Measurements from ENCODE around the gene CSGALNACT2.
"Not testable (repeated sequence)": the region's sequence is repeated elsewhere in the genome, so short reads cannot be mapped to it uniquely, and the experiment has no call there.

CSGALNACT2 gene

GRCh38 chr10:43141421-43141820 is 3.2 kb downstream of the CSGALNACT2 start:
- no peak for DNase-seq (ENCODE audit: low spot score)

DNA sequence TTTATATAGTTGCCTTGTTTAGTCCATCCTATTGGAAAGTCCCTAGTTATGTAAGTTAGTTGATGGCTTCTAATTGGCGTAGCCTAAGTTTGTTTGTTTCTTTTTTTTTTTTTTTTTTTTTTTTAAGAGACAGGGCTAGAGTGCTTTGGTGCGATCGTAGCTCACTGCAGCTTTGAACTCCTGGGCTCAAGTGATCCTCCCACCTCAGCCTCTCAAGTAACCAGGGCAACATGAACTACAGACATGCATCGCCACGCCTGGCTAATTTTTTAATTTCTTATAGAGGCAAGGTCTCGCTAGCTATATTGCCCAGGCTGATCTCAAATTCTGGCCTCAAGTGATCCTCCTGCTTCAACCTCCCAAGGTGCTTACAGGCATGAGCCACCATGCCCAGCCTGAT is 7.1 kb downstream of the CSGALNACT2 start:
- no peak for DNase-seq (ENCODE audit: low spot score)

DNA sequence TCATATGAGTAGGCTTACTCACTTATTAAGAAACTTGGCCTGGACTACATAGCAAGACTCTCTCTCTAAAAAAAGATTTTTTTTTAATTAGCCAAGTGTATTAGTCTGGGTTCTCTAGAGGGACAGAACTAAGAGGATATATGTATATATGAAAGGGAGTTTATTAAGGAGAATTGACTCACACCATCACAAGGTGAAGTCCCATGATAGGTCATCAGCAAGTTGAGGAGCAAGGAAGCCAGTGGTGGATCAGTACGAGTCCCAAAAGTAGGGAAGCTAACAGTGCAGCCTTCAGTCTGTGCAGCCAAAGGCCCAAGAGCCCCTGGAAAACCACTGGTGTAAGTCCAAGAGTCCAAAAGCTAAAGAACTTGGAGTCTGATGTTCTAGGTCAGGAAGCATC is 7.7 kb downstream of the CSGALNACT2 start:
- not testable (repeated sequence) for DNase-seq (ENCODE audit: low spot score)

DNA sequence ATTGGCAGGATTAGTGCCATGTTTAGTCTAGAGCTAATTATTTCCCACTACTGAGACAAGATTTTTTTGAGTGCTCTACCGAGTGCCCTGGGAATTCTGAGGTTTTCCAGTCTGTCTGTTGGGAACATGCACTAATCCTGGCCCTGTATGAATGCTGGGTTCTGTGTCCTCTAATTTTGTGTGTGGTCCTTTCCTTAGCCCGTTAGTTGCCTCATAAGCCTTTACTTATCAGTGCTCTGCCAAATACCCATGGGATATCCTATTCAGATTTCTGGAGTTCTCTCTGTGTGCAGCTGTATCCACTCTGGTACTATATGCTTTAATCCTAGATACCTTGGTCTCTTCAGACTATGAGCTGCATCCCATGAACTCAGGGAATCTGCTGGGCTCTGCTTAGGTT is 13.1 kb downstream of the CSGALNACT2 start:
- no peak for DNase-seq (ENCODE audit: low spot score)

GRCh38 chr10:43153901-43154300 is 15.7 kb downstream of the CSGALNACT2 start:
- DNase-seq (ENCODE audit: low spot score), result no peak

- DNase-seq (ENCODE audit: low spot score), result no peak
These were observed 17.0 kb downstream of the CSGALNACT2 start for GRCh38 chr10:43155221-43155620.

DNA sequence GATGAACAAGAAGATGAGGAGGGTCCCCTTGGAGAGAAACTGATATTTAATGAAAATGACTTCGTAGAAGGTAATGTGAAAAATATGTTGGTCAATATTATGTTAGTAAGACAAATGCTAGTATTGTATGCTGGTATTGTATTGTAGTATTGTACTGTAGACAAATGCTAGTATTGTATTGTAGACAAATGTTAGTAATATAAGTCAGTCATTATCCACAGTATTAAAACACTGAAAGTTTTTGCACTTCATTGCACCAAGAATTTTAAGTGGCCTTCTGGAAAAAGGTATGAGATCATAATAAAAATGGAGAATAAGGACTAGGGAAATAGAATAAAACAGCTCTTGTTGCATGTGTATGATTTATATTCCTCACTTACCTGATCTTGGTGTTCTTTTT is 17.5 kb downstream of the CSGALNACT2 start:
- no peak for DNase-seq (ENCODE audit: low spot score)

DNA sequence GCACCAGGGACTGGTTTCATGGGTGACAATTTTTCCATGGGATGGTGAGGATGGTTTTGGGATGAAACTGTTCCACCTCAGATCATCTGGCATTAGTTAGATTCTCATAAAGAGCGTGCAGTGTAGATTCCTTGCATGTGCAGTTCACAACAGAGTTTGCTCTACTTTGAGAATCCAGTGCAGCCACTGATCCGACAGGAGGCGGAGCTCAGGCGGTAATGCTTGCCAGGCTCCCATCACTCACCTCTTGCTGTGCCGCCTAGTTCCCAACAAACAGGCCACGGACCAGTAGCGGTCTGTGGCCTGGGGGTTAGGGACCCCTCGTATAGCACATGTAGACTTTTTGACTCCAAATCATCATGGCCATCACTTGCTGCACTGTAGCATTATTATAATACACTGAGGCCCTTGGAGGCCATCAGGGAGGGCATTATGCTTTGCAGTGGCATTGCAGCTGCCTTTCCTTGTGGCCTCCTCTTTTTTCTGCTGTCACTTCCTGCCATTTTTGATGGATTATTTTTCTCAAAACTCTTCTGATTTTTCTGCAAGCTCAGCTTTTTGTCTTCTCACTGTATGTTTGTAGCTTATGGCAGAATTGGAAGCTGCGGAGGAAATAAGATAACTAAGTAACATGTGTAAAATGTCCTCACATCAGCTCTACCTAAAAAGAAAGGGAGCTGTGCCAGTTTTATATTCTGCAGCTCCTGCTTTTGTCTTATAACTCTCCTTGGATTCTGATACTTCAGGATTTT is 18.5 kb downstream of the CSGALNACT2 start:
- DNase-seq (ENCODE audit: low spot score), result no peak

GRCh38 chr10:43158636-43159035 is 20.4 kb downstream of the CSGALNACT2 start:
- no peak for DNase-seq (ENCODE audit: low spot score)

DNA sequence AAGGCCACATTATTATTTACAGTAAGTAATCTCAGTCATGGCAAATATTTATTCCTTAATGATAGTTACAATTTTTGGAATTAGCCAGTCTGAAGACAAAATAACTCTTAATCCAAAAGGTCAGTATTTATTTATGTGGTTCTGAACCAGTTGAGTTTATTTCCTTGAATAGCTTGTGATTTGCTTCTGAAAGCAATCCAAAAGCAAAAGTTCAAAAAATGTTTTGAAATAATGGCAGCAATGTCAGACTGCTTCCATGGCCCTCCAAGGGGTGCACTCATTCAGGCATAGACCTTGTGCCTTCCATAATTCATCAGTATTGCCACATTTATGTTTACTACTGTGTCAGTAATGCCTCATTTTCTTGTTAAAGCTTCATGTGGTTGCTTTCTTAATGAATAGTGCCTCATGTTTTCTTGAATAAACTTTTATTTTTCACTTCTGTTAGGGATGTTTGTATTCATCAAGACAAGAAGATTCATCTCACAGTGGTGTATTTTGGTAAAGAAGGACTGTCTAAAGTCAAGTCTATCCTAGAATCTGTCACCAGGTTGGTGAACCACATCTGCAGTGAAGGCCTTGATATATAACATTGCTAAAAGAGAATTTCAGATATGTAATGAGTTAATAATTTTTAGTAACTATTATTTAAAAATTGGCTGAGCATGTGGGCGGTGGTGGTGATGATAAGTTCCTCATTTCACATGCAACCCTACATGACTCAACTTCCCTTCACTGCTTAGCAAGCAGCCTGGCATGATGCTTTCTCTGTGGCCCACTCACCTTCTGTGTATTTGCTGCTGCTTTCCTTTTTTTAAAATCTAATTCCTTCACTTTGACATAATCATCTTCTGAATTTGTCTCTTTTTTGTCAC is 22.0 kb downstream of the CSGALNACT2 start:
- DNase-seq (ENCODE audit: low spot score), result no peak

DNA sequence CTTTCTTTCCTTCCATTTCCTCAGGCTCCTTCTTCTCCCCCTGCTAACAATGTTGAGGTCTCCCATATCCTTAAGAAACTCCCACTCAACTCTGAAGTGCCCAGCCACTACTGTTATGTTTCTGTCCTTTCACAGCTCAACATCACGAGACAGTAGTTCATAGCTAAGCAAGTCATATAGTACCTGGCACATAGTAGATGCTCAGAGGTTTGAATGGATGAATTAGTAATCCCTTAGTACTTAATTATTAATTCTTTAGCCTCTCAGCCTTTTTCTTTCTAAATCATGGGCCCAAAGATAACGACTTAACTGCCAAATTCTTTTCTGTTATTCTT is 22.6 kb downstream of the CSGALNACT2 start:
- no peak for DNase-seq (ENCODE audit: low spot score)

DNA sequence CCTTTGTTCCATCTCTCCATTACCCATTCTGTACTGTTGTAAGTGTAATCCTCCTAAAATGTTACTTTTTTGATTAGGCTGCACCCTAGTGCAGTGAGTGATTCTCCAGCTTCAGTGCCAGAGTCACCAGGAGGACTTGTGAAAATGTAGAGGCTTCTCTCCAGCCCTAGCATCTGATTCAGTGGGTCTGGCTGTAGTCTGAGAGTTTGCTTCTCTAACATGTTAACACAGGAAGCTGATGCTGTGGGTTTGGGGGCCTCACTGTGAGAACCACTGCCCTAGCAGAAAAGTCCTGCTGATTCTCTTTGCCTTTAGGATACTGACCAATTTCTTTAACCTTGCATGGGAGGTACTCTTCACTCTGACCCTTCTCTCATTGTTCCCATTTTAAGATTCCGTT is 24.4 kb downstream of the CSGALNACT2 start:
- no peak for DNase-seq (ENCODE audit: low spot score)

DNA sequence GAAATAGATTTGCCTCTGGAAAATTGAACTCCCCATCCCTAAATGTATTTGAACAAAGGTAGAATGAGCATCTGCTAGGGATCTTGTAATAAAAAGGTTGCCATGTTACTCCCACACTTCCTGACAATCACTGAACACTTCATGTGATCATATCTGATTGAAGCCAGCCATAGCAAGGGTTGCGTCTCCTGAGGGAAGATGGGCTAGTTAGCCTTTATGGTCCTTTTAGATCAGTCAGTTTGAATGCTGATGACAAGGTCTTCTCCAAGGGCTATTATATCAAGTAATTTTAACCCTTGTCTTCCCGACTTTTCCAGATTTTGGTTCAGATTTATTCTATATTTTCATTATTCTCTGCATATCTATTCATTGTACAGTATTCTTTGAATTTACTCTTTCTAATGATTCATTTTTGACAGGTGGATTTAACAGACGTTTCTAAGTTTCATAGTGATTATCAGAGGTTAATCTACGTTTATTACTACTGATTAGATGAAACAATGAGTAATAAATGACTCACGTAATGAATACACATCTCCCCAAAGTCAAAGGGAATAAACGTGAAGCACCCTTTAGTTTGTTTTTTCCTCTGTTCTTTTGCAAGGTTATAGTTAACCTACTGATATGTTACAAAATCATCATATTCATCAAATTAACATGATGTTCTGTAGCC is 28.1 kb downstream of the CSGALNACT2 start:
- DNase-seq (ENCODE audit: low spot score), result no peak

GRCh38 chr10:43166880-43167497 is 28.7 kb downstream of the CSGALNACT2 start:
- no peak for DNase-seq (ENCODE audit: low spot score)

- no peak for DNase-seq (ENCODE audit: low spot score)
These were observed 29.2 kb downstream of the CSGALNACT2 start for GRCh38 chr10:43167498-43167889.

- DNase-seq (ENCODE audit: low spot score), result no peak
These were observed 32.2 kb downstream of the CSGALNACT2 start for GRCh38 chr10:43170491-43170890.

DNA sequence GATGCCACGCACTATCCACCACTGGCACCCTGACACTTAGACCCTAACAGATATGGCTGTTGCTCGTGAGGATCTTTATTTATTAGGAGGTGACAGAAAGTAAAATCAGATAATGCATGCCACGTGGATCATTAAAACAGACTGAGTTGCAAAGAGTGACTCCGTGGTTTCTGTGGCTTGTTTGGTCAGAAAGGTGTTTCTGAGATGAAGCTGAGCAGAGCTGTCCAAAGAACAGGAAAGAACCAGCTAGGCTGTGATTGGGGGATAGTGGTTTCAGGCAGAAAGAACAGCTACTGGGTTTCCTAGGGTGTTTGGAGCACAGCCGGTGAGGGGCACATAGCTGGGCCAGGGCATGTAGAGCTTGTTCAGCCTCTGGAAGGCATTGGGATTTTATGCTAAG is 34.4 kb downstream of the CSGALNACT2 start:
- DNase-seq (ENCODE audit: low spot score), result no peak

DNA sequence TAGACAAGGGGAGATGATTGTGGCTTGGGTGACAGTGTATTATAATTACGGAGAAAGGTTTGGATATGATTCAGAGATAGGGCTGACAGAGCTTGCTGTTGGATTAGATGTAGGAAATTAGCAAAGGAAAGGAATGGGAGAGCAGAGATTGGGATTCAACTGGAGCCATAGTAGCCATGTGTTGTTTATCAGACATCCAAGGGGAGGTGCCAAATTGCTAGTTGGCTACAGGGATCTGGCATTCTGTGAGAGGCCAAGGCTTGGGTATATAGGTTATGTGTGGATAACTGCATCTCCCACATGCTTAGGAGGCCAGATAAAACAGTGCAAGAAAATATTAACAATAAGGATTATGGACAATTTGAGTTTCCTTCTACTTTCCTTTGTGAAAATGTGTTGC is 34.9 kb downstream of the CSGALNACT2 start:
- no peak for DNase-seq (ENCODE audit: low spot score)

DNA sequence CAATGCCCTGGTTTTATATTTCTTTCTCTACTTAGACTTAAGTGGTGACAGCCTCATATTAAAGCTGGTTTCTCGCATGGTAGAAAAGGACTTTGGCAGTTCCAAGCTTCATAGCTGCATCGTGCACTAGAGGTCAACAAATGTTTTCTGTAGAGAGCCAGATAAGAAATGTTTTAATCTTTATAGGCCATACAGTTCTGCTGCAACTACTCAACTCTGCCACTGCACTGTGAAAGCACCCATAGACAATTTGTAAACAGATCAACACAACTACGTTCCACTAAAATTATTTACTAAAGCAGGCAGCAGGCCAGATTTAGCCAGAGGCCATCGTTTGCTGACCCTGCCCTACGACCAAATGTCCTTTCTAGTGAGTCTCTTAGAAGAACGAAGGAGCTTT is 36.7 kb downstream of the CSGALNACT2 start:
- DNase-seq (ENCODE audit: low spot score), result no peak

DNA sequence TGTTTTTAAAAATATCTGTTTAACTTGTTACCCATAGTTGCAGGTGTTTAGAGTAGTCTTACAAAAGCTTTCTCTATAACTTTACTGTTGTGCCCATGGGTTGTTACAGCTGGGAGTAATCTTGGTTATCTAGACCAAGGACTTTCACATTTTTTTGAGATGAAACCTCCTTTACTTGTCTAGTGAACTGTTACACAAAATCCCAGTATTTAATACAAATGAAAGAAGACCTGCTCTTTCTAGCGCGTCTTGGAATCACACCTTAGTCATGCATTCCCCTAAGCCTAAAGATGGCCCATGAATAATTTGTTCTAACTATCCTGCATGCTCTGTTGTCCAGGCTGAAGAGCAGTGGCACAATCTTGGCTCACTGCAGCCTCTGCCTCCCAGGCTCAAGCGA is 38.0 kb downstream of the CSGALNACT2 start:
- no peak for DNase-seq (ENCODE audit: low spot score)

DNA sequence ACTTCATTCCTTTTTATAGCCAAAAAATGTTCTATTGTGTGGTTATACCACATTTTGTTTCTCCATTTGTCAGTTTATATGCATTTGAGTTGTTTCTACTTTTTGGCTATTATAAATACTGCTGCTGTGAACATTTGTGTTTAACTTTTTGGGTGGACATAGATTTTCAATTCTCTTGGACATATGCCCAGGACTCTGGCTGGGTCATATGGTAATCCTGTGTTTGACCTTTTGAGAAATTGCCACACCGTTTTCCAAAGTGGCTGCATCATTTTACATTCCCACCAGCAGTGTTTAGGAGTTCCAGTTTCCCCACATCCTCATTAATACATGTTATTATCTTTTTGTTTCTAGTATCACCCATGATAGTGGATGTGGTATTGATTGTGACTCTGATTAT is 39.4 kb downstream of the CSGALNACT2 start:
- no peak for DNase-seq (ENCODE audit: low spot score)

- DNase-seq (ENCODE audit: low spot score), result no peak
These were observed 42.9 kb downstream of the CSGALNACT2 start for GRCh38 chr10:43181146-43181545.

- not testable (repeated sequence) for DNase-seq (ENCODE audit: low spot score)
These were observed 45.5 kb downstream of the CSGALNACT2 start for GRCh38 chr10:43183764-43184163.

All from ecto neural progenitor cell (in vitro differentiated cells).